Stimulated activated naive CD8-positive, alpha-beta T cell treated with anti-CD3 and anti-CD28 coated beads, Interleukin-15, amount 100 ng/mL, for 72 hours (primary cell): ENCODE data around the gene SFMBT2.
A peak's percentile ranks its signal among the peaks of the same experiment; 100 is the strongest.

ENCODE experiments used
- ATAC-seq: fragments of 150-1000 bp; cut with Tn5 transposase; 2 replicates; pipeline ENCODE4 v1.10.0; 2021; ENCODE audit warnings: mild to moderate bottlenecking, moderate library complexity
- DNase-seq, 2 donors: peaks; one replicate each; pipeline ENCODE4 v3.0.0; 2021 to 2022
- H3K27ac Mint-ChIP-seq, 2 donors: one replicate each; pipeline ENCODE4 v1.8.0; 2022; ENCODE audit warnings: mild to moderate bottlenecking in 2 of 2, mixed read lengths in 2 of 2, moderate library complexity in 2 of 2
- H3K27me3 Mint-ChIP-seq: one replicate; pipeline ENCODE4 v1.8.0; 2022; ENCODE audit warnings: mixed read lengths
- H3K4me1 Mint-ChIP-seq: one replicate; pipeline ENCODE4 v1.8.0; 2022; ENCODE audit warnings: mild to moderate bottlenecking, mixed read lengths
- H3K4me3 Mint-ChIP-seq, 2 donors: one replicate each; pipeline ENCODE4 v1.8.0; 2022; ENCODE audit warnings: mild to moderate bottlenecking in 2 of 2, mixed read lengths in 2 of 2, moderate library complexity in 1 of 2
- H3K9me3 Mint-ChIP-seq, 2 donors: one replicate each; pipeline ENCODE4 v1.8.0; 2022; ENCODE audit warnings: mixed read lengths in 2 of 2

SFMBT2 gene

DNA sequence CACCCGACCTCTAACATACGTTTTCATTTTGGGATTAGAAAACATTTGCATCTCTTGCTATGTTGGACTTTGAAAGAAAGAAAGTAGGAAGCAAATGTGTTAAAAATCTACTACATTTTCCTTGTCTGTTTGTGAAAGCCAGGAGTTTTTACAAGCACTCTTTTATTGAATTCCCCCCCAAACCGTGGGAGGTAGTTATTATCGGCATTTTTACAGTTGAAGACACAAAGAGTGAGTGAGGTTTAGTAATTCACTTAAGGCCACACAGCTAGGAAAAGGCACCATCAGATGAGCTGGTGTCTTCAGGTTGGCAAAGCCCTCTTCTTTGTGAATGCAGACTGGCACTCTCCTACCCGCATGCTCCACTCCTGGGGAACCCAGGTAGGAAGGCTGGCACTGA is 23.5 kb upstream of the SFMBT2 start:
- H3K9me3 Mint-ChIP-seq: no peaks in the 10 kb centered on the region
- H3K27ac Mint-ChIP-seq: no peak overlapping the region
- ATAC-seq: no peak
- H3K4me1 Mint-ChIP-seq: no peaks in the 10 kb centered on the region
- no peak overlapping the region for H3K4me3 Mint-ChIP-seq
- no peaks in the 10 kb centered on the region for H3K27me3 Mint-ChIP-seq
- DNase-seq: no peak

DNA sequence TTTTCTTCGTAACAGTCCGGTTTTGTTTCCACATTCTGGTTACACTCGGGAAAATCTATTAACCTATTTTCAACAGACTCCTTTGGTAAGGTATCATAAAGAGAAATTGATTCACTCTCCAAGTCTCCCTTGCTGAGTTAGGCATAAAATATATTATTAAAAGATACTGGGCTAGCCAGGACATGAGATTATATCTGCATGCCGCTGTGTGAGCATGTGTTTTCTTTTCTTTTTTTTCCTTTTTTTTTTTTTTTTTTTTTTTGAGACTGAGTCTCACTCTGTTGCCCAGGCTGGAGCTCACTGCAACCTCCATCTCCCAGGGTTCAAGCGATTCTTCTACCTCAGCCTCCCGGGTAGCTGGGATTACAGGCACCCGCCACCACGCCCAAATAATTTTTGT is 23.0 kb upstream of the SFMBT2 start:
- Mint-ChIP-seq H3K9me3 (no peaks in the 10 kb centered on the region), H3K4me3 (no peak overlapping the region), H3K27me3 (no peaks in the 10 kb centered on the region), H3K4me1 (no peaks in the 10 kb centered on the region), H3K27ac (no peak overlapping the region)
- ATAC-seq: no peak
- DNase-seq: no peak

DNA sequence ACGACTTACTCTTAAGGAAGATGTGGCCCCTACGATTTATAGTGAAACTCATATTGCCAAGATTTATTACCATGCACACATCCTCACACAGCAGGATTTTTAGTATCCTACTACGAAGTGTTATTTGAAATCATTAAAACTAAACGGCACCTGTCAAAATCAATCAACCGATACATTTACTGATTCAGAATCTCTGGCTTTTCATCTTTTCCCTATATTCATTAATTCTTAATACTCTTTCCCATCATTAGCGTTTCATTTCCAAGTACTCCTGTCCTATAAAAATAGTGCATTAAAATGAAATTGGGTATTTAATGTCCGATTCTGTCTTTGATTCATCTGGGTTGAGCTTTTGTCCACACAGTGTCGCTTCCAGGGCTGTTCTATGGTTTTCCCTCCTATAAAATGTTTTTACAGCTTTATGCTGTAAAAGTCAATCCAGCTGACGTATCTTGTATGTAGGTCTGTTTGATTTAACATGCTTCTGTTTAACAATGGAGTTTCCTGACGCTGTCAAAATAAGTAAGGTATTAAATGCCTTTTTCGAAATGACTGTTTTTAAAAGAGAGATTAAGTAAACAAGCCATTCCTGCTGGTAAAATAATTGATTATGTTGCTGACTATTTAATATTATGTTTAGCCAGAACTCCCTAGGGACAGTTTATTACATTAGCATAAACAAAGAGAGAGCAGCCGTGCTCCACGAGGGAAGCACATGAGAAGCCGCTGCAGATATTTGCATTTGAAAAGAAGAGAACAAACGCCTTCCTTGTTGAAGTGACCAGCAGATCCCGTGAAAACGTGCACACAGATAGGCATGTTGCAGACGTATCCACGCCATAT is 22.3 kb upstream of the SFMBT2 start:
- Mint-ChIP-seq H3K27me3 (no peaks in the 10 kb centered on the region), H3K4me3 (no peak overlapping the region), H3K9me3 (no peaks in the 10 kb centered on the region), H3K4me1 (no peaks in the 10 kb centered on the region), H3K27ac (no peak overlapping the region)
- no peak for DNase-seq
- ATAC-seq: no peak

DNA sequence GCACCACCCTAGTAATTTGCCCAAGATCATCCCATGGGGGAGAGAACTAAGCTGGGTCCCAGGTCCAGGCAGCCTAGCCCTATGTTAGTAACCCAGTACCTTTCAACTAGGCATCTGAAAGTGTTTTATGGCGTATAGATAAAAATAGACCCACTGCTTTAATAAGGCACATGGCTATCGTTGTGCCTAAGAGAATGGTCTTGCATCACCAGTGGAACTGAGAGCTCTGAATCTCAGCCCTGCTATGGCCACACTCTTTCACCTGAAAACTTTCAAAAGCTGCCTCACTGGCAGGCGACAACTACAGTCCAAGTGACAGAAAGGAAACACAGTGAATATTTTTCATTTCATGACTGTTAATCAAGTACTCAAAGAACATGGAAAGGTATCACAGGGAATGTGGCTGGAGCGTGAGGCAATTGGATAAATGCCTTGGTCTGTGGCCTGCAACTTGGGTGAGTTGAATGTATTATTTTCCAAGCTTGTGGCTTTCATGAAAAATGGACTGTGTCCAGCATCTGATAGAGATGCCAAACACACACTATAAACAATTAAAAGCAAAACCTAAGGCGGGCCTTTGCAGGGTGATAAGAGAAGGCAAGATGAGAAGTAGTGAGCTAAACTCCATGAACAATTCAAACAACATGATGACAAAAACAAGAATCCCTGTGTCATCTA is 18.0 kb upstream of the SFMBT2 start:
- ATAC-seq (no peak), DNase-seq (no peak)
- Mint-ChIP-seq H3K27me3 (no peaks in the 10 kb centered on the region), H3K9me3 (no peaks in the 10 kb centered on the region), H3K4me1 (peaks cover 16% of the 10 kb centered on the region), H3K4me3 (no peak overlapping the region), H3K27ac (no peak overlapping the region)

DNA sequence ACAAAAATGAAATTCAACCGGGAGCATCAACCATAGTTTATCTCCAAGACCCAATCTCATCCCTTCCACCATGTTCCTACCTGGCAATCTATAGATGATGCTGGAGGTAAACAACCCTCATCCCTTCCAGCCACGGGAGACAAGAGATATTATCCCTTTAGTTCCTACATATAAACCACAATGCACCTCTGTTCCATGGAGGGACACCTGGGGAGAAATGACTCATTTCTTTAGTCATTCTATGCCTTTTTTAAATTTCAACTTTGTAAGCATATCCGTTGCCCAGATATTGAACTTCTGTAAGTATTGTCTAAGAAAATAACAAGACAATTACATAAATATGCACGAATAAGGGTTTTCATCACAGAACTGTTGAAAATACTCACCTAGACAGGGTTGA is 15.5 kb upstream of the SFMBT2 start:
- ATAC-seq (no peak), DNase-seq (no peak)
- Mint-ChIP-seq H3K9me3 (no peaks in the 10 kb centered on the region), H3K4me3 (no peak overlapping the region), H3K4me1 (peaks cover 16% of the 10 kb centered on the region), H3K27me3 (no peaks in the 10 kb centered on the region), H3K27ac (no peak overlapping the region)

DNA sequence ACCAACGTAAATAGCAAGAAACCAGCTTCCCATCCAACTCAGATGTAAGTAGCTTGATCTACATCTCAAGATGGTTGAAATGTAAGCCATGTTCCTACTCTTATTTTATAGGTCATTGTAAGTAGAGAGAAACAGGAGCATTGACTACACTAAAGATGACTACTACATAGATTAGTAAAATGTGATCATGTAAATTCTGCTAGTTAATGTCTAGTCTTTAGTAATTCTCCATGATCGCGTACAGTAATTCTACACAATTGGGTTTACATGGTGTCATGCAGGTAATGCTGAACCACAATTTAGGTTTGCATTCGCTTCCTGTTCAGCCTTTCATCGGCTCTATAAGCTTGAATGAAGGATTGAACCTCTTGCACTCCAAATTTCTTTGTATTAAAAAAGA is 14.9 kb upstream of the SFMBT2 start:
- peaks cover 16% of the 10 kb centered on the region for H3K4me1 Mint-ChIP-seq
- DNase-seq (no peak), ATAC-seq (no peak)
- H3K4me3 Mint-ChIP-seq: no peak overlapping the region
- H3K27me3 Mint-ChIP-seq: no peaks in the 10 kb centered on the region
- H3K9me3 Mint-ChIP-seq: no peaks in the 10 kb centered on the region
- H3K27ac Mint-ChIP-seq: no peak overlapping the region

DNA sequence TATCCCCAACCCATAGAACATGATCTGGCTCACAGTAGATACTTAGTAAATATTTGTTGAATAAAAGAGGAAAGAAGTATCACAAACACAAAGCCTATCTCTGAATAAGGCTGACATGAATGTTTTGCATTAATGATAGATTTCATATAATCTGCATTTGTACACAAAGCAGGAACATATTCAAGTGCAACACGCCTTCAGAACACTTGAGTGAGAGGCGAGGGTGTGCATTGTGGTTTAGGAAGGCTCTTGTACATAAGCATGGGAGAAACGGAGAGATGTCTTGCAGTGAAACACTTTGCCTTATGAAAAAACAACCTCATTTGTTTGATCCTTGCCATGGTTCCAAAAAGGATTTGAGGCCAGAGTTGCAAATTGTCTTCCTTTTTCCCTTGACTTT is 14.1 kb upstream of the SFMBT2 start:
- Mint-ChIP-seq H3K9me3 (no peaks in the 10 kb centered on the region), H3K27me3 (no peaks in the 10 kb centered on the region), H3K4me3 (no peak overlapping the region), H3K4me1 (peaks cover 16% of the 10 kb centered on the region), H3K27ac (peak overlapping the region in 1 of 2 donors; percentile 7)
- no peak for ATAC-seq
- DNase-seq: no peak

DNA sequence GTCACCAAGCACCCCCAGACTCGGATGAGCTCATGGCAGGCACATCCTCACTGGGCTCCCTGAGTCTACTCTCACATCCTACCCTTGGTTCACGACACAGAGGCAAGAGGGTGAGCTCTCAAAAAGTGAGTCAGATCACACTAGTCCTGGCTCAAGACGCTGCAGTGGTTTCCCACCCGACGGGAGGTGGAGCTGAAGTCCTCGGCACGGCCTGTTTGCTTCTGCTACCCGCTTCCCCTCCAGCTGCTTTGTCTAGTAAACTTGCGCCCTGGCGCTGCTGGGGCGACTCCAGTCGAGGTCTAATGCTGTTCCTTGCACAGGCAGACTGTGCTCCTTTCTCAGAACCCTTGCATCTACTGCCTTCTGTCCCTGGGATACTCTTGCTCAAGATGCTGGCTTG is 13.5 kb upstream of the SFMBT2 start:
- ATAC-seq (peak; percentile 68), DNase-seq (no peak)
- no peaks in the 10 kb centered on the region for H3K27me3 Mint-ChIP-seq
- H3K4me3 Mint-ChIP-seq: no peak overlapping the region
- H3K27ac Mint-ChIP-seq: no peak overlapping the region
- peaks cover 16% of the 10 kb centered on the region for H3K4me1 Mint-ChIP-seq
- H3K9me3 Mint-ChIP-seq: no peaks in the 10 kb centered on the region

DNA sequence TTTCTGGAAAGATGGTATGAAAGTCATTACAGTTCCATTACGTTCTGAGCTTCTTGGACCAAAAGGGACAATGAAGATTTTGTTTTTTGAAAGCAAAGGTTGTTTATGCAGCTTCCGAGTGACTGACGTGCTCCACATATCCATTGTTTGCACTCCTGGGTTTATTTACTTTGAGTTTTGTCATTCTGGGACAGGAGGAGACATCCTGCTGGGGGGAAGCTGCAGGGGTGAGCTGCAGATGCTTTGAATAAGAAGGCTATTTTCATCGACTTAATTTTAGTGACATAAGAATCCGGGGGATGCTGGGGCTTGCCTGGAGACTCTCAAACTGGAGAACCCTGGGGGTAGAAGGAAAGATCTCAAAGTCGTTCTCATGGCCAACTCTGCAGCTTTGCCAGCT is 12.7 kb upstream of the SFMBT2 start:
- Mint-ChIP-seq H3K4me3 (no peak overlapping the region), H3K27me3 (no peaks in the 10 kb centered on the region), H3K9me3 (no peaks in the 10 kb centered on the region), H3K27ac (no peak overlapping the region), H3K4me1 (peaks cover 16% of the 10 kb centered on the region)
- DNase-seq: no peak
- ATAC-seq: no peak

DNA sequence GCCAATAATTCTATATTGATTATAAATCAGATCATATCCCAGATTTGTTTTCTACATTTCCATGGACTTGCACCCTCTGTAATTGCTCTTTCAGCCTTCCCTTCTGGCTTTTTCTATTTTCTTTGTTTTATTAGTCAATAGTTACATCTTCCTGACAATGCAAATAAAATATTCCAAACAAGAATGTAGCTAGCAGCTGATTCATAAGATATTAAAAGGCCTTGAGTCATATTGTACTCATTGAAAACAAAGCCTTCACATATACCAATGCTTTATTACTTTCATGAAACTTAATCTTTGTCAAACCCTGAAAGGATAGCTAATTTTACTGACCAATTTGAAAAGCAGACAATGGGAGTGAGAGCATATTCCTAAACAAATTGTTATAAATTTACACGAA is 10.7 kb upstream of the SFMBT2 start:
- Mint-ChIP-seq H3K9me3 (no peaks in the 10 kb centered on the region), H3K4me1 (peaks cover 26% of the 10 kb centered on the region), H3K27me3 (no peaks in the 10 kb centered on the region), H3K27ac (no peak overlapping the region), H3K4me3 (no peak overlapping the region)
- no peak for ATAC-seq
- DNase-seq: no peak

DNA sequence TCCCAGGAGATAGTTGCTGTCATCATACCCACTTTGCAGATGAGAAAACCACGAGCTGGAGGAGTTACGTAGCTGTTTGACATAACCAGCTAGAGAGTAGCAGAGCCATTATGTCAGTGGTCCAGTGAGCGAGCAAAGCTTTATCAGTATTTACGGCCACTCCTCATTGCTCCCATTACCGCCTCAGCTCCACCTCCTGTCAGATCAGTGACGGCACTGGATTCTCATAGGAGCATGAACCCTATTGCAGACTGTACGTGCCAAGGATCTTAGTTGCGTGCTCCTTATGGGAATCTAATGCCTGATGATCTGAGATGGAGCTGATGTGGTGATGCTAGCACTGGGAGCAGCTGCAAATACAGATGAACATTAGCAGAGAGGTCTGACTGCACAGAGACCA is 9.2 kb upstream of the SFMBT2 start:
- Mint-ChIP-seq H3K27ac (no peak overlapping the region), H3K4me3 (no peak overlapping the region), H3K27me3 (no peaks in the 10 kb centered on the region), H3K9me3 (no peaks in the 10 kb centered on the region), H3K4me1 (peaks cover 19% of the 10 kb centered on the region)
- ATAC-seq (no peak), DNase-seq (no peak)

DNA sequence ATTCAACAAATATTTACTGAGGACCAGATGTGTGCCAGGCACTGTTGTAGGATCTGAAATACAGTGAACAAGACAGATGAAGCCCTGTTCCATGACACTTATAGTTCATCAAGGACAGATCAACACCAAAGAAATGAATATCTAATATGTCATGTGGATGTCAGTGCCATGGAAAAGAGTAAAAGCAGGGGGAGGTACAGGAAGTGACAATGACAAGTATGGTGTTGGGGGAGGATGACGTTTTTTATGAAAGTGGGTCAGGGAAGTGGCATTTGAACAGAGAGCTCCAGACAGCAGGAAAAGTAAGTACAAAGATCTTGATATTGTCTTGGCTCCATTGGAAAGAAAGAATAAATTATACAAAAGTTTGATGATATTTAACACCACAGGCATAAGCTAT is 7.0 kb upstream of the SFMBT2 start:
- no peaks in the 10 kb centered on the region for H3K9me3 Mint-ChIP-seq
- peak overlapping the region; percentile 3 to 35 for H3K4me3 Mint-ChIP-seq
- H3K27ac Mint-ChIP-seq: peak overlapping the region; percentile 3 to 83
- H3K4me1 Mint-ChIP-seq: peaks cover 12% of the 10 kb centered on the region
- ATAC-seq (no peak), DNase-seq (no peak)
- peaks cover 2% of the 10 kb centered on the region for H3K27me3 Mint-ChIP-seq

DNA sequence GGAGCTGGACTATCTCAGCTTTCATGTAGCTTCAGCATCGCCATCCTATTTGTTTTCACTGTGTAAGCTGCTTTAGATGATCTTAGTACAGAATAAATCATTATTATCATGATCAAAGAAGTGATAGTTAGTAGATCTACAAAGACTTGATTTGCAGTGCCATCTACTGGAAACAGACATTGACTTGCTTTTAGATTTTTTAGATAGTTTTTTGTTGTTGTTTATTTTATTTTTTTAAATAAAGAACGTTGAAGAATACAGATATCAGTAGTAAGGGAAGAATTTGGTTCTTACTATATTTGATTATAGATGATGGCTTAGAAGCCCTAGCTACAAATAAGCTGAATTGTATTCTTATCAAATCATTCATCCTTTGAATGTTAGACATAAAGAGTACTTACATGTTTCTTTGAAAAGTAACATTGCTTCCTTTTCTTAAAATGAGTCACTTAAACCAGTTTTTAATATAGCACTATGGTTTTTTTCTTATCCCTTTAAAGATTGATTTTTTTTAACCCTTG is 6.3 kb upstream of the SFMBT2 start:
- no peak overlapping the region for H3K27ac Mint-ChIP-seq
- peak overlapping the region in 1 of 2 donors; percentile 35 for H3K4me3 Mint-ChIP-seq
- no peaks in the 10 kb centered on the region for H3K9me3 Mint-ChIP-seq
- no peak for ATAC-seq
- peaks cover 18% of the 10 kb centered on the region for H3K4me1 Mint-ChIP-seq
- no peak for DNase-seq
- peaks cover 9% of the 10 kb centered on the region for H3K27me3 Mint-ChIP-seq

DNA sequence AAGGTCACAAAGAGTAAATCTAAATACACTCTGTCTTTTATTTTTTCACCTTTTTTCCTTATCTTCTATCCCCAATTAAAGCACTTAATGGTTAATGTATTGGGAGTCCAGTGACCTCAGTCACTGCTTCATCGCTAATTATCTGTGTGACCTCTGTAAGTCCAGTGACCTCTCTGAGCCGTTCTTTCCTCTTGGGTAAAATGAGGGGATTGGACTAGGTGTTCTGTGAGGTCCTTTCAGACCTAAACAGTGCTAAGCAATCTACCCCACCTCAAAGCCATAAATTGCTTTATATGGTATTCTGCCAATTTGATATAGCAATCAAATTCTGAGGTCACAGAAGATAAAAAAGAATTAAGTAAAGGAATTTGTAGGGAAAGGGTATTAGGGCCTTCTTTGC is 3.9 kb upstream of the SFMBT2 start:
- peaks cover 14% of the 10 kb centered on the region for H3K27me3 Mint-ChIP-seq
- peaks cover 31% of the 10 kb centered on the region for H3K4me1 Mint-ChIP-seq
- H3K9me3 Mint-ChIP-seq: no peaks in the 10 kb centered on the region
- H3K4me3 Mint-ChIP-seq: no peak overlapping the region
- no peak for DNase-seq
- ATAC-seq: no peak
- H3K27ac Mint-ChIP-seq: no peak overlapping the region

DNA sequence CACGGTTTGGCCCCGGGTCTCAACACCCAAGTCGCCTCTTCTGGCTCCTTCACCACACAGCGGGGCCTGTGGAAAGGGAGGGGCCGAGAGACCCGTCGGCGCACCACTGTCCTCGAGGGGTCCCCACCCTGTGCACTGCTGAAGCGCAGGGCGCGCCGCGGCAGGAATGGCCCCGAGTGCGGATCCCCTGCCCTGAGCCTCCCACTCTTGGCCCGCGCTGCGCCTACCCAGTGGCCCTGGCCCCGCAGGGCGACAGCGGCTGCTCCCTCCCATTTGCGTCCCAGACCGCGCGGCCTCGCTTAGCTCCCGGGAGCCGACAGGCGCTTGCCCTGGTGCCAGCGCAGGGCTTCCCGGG is 2.1 kb upstream of the SFMBT2 start:
- ATAC-seq (no peak), DNase-seq (peak in 1 of 2 donors; percentile 17)
- H3K9me3 Mint-ChIP-seq: no peaks in the 10 kb centered on the region
- H3K4me1 Mint-ChIP-seq: peaks cover 38% of the 10 kb centered on the region
- H3K4me3 Mint-ChIP-seq: peak overlapping the region; percentile 92 to 99
- H3K27me3 Mint-ChIP-seq: peaks cover 14% of the 10 kb centered on the region
- H3K27ac Mint-ChIP-seq: no peak overlapping the region

DNA sequence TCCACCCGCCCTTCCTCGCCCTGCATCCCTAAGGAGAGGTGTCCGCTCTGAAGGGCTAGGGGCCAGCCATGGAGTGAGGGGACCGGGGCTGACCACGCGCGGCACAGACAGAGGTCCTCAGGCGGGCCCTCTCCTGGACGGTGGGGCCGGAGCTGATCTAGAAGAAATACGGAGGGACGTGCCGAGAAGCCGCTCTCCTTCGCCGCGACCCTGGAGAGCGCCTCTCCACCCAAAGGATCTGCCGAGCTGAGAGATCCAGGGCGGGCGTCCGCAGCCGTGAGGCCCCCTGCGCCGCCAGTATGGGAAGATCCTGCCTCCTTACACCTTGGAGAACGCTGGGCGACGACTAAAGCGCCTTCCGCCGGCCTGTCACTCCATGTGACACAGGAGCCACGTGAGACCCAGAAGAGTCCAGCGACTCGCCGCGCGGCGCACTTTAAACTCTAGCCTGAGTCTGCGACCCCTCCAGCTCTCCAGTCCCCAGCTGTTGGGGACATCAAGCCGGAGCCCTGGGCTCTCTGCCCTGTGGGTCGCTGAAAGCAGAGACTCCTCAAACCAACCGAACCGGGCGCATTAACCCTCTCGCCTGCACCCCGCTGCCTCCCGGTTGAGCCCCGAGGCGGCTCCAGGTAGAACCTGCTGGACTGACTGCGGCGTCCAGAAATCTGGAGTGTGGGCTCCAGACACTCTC is 1.5 kb upstream of the SFMBT2 start:
- peak overlapping the region; percentile 92 to 99 for H3K4me3 Mint-ChIP-seq
- ATAC-seq (no peak), DNase-seq (peak; percentile 57 to 62)
- H3K27ac Mint-ChIP-seq: no peak overlapping the region
- H3K4me1 Mint-ChIP-seq: peaks cover 38% of the 10 kb centered on the region
- H3K9me3 Mint-ChIP-seq: no peaks in the 10 kb centered on the region
- H3K27me3 Mint-ChIP-seq: peaks cover 14% of the 10 kb centered on the region
